ENCODE results near the gene WDR91.

- TF ChIP-seq, protein P1, sequence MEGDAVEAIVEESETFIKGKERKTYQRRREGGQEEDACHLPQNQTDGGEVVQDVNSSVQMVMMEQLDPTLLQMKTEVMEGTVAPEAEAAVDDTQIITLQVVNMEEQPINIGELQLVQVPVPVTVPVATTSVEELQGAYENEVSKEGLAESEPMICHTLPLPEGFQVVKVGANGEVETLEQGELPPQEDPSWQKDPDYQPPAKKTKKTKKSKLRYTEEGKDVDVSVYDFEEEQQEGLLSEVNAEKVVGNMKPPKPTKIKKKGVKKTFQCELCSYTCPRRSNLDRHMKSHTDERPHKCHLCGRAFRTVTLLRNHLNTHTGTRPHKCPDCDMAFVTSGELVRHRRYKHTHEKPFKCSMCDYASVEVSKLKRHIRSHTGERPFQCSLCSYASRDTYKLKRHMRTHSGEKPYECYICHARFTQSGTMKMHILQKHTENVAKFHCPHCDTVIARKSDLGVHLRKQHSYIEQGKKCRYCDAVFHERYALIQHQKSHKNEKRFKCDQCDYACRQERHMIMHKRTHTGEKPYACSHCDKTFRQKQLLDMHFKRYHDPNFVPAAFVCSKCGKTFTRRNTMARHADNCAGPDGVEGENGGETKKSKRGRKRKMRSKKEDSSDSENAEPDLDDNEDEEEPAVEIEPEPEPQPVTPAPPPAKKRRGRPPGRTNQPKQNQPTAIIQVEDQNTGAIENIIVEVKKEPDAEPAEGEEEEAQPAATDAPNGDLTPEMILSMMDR (conservative IDR thresholded peaks at IDR 0.05; ENCODE audit: low read depth, low read length) = no peak
- no peak for TF ChIP-seq EZH2 (IDR thresholded peaks at IDR 0.05; ENCODE audit: borderline replicate concordance, low read depth, low read length, poor library complexity, severe bottlenecking)
These were observed 23.4 kb upstream of the WDR91 start for GRCh38 chr7:135234727-135235126.

Measured in A673 (cell line).